SKM-1 (cell line): ENCODE data around the gene DNAJA1.

ENCODE experiments used
- DNase-seq: peaks from one replicate; lab custom pipeline; 2025; ENCODE audit not compliant: unreplicated experiment; lab: John Stamatoyannopoulos, UW

DNAJA1 gene

GRCh38 chr9:33025572-33026342, 684 bp downstream of the DNAJA1 start:
- no peak for DNase-seq

- no peak for DNase-seq
Observed at GRCh38 chr9:33029231-33029786, 4.2 kb downstream of the DNAJA1 start.

GRCh38 chr9:33030285-33030684, 5.2 kb downstream of the DNAJA1 start:
- DNase-seq: no peak

DNA sequence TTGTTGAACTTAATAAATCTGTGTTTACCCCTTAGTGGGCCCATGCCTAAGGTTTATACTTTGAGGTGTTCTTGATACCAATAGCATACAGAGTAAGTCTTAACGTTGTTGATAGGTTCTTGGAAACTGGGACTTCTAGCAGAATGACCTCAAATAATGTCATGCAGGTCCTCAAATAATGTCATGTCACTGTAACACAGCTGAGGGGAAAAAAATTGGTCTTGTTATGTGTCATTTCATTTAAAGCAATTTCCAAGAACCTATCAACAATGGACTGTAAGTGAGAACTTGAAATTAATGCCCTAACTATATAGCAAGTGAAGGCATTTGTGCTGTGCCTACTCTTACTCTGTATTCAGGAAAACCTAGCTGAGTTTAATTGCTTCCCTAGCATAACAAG, 7.2 kb downstream of the DNAJA1 start:
- no peak for DNase-seq

DNA sequence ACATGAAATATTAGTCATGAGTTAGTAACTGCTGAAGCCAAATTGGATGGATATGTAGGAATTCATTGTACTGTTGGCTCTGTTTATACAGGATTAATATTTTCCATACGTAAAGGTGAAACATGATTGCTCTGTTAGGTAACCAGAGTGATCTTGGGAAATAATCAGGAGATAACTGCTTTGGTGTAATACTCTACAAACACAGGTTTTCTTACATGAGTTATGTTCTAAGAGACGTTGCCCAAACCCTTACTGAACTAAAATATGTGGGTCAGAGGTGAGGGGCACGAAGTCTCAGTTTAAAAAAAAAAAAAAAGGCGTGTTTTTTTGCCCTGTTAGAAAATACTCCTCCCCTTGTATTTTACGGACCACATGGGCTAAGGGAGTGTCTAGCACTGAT, 7.8 kb downstream of the DNAJA1 start:
- no peak for DNase-seq

DNA sequence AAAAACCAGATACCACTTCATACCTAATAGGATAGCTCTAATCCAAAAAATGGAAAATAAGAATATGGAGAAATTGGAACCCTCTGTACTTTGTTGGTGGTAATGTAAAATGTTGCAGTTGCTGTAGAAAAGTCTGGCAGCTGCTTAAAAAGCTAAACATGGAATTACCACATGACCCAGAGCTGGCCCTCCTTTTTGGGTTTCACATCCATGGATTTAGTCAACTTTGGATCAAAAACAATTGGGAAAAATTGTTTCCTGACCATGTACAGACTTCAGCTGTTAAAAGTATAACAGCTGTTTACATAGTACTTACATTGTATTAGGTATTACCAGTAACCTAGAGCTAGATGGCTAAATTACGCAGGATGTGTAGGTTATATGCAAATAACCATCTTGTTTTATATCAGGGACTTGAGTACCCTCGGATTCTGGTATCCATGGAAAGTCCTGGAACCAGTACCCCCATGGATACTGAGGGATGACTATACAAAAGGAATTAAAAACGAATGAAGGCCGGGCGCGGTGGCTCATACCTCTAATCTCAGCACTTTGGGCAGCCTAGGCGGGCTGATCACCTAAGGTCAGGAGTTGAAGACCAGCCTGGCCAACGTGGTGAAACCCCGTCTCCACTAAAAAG, 15.8 kb downstream of the DNAJA1 start:
- DNase-seq: no peak

DNA sequence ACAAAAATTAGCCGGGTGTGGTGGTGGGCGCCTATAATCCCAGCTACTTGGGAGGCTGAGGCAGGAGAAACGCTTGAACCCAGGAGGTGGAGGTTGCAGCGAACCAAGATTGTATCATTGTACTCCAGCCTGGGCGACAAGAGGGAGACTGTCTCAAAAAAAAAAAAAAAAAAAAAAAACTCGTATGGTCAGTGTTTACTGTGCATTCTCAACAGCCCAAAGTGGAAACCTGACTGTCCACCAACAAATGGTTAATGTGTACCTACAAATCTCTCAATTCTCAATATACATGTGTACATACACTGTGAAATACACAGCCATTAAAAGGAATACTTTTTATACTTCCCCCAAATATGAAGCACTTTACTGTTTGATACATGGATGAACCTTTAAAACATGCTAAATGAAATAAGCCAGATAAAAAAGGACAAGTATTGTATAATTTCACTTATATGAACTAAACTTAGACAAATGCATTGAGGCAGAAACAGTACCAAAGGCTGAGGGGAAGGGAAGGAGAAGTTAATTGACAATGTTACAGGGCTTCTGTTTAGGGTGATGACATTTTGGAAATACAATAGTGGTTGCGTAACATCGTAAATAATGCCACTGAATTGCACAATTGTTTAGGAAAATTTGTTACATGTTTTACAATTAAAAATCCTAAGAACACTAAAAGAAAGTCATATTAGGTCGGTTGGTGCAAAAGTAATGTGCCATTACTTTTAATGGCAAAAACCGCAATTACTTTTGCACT, 16.5 kb downstream of the DNAJA1 start:
- no peak for DNase-seq

DNA sequence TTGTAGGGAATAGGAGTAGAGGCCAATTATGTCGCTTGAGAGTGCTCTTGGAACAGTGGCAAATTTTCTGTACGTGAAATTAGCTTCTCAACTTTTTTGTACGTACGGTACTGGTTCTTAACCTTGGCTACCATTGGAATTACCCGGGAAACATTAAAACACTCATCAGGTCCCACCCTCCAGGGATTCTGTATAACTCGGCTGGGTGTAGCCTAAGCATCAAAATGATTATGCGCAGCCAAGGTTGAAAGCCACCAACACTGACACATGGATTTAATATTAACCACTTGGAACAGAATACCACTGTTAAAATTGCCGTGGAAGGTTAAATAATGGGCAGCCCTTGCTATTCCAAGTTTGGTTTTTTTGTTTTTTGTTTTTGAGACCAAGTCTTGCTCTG, 17.4 kb downstream of the DNAJA1 start:
- DNase-seq: no peak

- DNase-seq: no peak
Observed at GRCh38 chr9:33043671-33044070, 18.6 kb downstream of the DNAJA1 start.

GRCh38 chr9:33044162-33044673, 19.1 kb downstream of the DNAJA1 start:
- no peak for DNase-seq

- DNase-seq: no peak
Observed at GRCh38 chr9:33044677-33045282, 19.7 kb downstream of the DNAJA1 start.

- DNase-seq: no peak
Observed at GRCh38 chr9:33046061-33046460, 21.0 kb downstream of the DNAJA1 start.

GRCh38 chr9:33048054-33048465, 23.0 kb downstream of the DNAJA1 start:
- DNase-seq: no peak

DNA sequence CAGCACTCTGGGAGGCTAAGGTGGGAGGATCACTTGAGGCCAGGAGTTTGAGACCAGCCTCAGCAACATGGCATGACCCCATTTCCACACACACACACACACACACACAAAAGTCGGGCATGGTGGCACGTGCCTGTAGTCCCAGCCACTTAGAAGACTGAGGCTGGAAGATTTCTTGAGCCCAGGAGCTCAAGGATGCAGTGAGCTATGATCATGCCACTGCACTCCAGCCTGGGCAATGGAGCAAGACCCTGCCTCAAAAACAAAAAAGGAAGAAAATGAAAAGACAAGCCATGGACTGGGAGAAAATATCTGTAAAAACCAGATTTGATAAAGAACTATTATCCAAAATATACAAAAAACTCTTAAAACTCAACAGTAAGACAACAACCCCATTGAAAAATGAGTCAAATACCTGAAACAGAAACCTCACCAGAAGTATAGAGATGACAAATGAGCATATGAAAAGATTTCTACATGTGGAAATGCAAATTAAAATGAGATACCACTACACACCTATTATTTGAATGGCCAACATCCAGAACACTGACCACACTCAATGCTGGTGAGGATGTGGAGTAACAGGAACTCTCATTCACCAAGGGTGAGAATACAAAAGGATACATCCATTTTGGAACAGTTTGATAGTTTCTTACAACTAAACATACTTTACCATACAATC, 24.7 kb downstream of the DNAJA1 start:
- DNase-seq: no peak

DNA sequence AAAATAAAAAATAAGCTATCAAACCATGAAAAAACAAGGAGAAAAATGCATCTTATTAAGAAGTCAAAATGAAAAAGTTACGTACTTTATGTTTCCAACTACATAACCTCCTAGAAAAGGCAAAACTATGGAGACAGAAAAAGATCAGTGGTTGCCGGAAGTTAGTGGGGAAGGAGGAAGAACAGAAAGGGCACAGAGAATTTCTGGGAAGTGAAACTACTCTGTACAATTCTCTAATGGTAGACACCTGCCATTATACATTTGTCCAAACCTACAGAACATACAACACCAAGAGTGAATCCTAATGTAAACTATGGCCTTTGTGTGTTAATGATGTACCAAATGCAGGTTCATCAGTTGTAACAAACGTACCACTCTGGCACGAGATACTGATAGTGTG, 26.1 kb downstream of the DNAJA1 start:
- no peak for DNase-seq

DNA sequence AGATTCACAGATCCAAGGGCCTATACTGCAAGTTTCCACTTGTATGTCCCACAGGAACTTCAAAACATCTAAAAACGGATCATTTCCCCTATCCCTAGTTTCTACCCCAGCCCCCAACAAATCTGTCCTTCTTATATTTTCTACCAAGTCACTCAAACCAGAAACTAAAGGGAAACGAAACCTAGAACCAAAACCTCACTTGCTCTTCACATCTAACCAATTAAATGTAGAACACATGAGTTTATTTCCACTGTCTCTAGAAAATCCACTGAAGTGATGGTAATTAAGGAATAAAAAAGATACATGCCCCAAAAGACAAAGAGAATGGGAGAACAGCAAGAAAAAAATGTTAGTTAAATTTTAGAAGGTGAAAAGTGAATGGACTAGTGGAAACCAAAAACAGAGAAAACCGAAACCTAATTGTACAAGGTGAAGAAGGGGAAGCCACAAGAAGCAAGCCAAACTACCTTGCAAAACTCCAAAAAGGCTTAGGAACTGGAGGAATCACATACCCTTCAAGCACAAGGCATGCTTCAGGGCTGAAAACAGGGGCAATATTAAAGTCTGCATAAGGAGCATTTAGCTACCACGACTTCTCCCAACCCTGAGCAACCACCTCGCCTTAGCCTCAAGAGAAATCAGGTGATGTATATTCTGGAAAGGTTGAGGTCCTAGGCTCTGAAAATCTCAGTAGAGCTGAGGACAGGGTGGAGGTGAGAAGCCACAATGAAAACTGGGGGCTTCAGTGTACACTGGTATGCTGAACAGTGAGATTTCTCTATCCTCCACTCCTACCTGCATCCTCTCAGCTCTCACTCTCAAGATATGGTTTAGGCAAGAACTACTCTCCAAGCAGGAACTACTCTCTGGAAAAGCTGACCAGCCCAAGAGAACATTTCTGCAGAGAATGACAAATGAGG, 40.3 kb downstream of the DNAJA1 start:
- DNase-seq: no peak

GRCh38 chr9:33068991-33069390, 43.9 kb downstream of the DNAJA1 start:
- DNase-seq: no peak

DNA sequence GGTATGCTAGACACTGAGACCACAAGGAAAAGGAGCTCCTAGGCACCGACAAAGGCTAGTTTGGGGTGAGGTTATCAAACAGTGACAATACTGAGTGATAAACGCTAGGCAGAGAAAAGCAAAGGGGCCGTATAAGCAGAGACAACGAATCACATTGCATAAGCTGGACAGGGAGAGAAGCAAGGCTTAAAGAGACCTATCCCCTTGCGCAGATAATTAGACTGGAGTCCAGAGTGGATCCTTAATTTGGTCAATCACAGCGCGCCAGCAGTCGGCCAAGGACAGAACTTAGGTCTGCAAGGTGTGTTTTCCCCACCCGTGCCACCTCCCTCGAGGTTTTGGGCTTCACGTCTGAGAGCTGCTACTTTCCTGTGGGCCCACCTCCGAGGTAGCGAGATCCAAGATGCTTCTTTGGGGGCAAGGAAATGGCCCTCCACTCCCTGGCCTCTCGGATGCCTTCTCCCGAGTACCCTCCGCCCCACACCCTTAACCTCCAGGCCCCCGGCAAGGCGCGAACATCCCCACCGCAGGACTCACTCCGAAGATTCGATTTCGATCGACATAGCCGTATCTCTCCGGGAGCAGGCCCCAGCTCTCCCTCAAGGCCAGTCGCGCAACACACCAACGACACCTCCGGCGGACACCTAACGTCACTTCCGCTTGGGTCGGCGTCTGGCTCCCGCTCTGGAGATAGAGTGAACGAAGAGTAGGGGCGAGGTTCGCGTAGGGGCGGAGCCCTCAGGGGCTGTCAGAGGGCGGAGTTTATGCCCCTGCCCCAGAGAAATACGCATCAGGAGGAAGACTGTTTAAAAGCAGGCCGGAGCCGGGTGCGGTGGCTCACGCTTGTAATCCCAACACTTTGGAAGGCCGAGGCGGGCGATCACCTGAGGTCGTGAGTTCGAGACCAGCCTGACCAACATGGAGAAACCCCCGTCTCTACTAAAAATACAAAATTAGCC, 51.3 kb downstream of the DNAJA1 start, which contains the start of gene SMU1:
Gene SMU1 (minus strand): TSS at position 629 of the 959 bp plus-strand sequence. CDS start 66 bp downstream, at position 563.
- peak; percentile 98 for DNase-seq
